ENCODE measurements around the gene TENM4. TPM values are rescaled to one million over a fixed set of nuclear protein-coding genes. Genes with fewer than 3 reads are reported as not detected.

The TENM4 gene
- total RNA-seq, 2 experiments from 2014 or later, result not detected

DNA sequence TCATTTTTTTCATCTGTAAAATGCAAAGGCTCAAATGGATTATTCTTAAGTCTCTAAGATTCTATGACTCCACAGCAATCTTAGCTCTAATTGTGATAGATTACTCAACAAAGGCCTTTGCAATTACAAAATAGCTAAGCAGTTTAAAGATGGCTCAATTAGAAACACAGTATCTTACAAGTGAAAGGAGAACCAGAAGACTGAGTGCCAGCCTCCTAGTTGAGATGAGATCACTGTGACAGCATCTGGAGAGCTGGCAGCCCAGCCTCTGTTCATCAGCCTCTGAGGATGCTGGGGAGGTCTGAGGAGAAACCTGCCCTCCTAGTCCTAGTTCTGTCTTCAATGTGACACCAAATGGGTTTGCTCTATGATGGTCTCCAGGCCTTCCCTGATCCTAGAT, 707.8 kb downstream of the TENM4 start:
- DNase-seq (no peak), ATAC-seq (no peak)
- H3K36me3 Mint-ChIP-seq (ENCODE audit: low read depth), result no peaks in the 10 kb centered on the region
- peaks cover 7% of the 10 kb centered on the region for H3K27me3 Mint-ChIP-seq
- intact Hi-C loops (cut with micrococcal nuclease), result no loop called here
- POLR2A ChIA-PET, result no interaction called here
- H3K9me3 Mint-ChIP-seq, result no peaks in the 10 kb centered on the region
- no peaks in the 10 kb centered on the region for H3K4me1 Mint-ChIP-seq (ENCODE audit: low read depth)
- H3K27ac Mint-ChIP-seq, result no peak overlapping the region
- CTCF ChIA-PET, result interaction anchor here (1.6 kb wide), 1 partner anchor 17 kb away, joined by 3 read pairs; no protein-coding TSS in a partner anchor
- TF ChIP-seq, protein P1, sequence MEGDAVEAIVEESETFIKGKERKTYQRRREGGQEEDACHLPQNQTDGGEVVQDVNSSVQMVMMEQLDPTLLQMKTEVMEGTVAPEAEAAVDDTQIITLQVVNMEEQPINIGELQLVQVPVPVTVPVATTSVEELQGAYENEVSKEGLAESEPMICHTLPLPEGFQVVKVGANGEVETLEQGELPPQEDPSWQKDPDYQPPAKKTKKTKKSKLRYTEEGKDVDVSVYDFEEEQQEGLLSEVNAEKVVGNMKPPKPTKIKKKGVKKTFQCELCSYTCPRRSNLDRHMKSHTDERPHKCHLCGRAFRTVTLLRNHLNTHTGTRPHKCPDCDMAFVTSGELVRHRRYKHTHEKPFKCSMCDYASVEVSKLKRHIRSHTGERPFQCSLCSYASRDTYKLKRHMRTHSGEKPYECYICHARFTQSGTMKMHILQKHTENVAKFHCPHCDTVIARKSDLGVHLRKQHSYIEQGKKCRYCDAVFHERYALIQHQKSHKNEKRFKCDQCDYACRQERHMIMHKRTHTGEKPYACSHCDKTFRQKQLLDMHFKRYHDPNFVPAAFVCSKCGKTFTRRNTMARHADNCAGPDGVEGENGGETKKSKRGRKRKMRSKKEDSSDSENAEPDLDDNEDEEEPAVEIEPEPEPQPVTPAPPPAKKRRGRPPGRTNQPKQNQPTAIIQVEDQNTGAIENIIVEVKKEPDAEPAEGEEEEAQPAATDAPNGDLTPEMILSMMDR (IDR thresholded peaks at IDR 0.05), result no peak
- no peak overlapping the region for H3K4me3 Mint-ChIP-seq

DNA sequence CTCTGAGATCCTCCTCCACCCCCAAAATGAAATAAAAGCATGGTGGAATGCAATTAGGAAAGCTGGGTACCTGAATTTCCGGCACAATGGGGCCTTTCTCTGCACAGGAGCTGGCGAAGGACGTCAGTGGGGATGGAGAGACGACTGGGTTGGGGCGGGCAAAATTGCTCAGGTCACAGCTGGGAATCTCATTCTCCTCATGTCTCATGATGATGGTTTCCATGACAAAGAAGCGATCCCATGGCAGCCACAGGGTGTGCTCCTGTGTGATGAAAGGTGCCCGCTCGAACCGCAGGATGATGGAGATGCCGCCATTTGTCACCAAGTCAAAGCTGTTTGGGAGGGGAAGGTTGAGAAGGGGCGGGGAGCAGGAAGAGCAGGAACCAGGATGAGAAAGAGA, 708.6 kb downstream of the TENM4 start:
- Mint-ChIP-seq H3K27me3 (peaks cover 7% of the 10 kb centered on the region), H3K9me3 (no peaks in the 10 kb centered on the region), H3K4me3 (no peak overlapping the region), H3K36me3 (ENCODE audit: low read depth) (no peaks in the 10 kb centered on the region), H3K27ac (no peak overlapping the region), H3K4me1 (ENCODE audit: low read depth) (no peaks in the 10 kb centered on the region)
- DNase-seq, result no peak
- intact Hi-C loops (cut with micrococcal nuclease), result no loop called here
- POLR2A ChIA-PET, result no interaction called here
- CTCF ChIA-PET, result interaction anchor here (0.5 to 1.6 kb wide), 3 partner anchors 9 to 584 kb away, joined by 3 read pairs; no protein-coding TSS in a partner anchor
- TF ChIP-seq, protein P1 (IDR thresholded peaks at IDR 0.05), result no peak
- no peak for ATAC-seq

DNA sequence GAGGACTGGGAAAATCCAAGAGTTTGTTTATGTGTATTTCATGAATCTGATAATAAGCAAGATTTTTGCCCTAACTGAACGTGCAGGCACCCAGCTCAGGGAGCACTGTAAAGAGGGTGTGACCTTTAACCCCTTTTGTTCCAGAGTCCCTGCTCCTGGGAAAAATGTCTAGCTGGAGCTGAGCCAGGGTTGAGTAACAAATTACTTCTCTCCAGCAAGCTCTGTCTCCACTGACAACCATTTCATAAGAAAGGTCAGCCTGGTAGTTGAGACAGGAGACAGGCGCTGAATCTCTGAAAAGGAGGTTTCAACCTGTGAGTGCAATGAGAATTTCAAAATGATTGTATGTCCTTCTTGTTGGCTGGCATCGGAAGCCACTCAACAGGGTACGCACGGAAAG, 709.8 kb downstream of the TENM4 start:
- ChIA-PET CTCF (interaction anchor here (1.0 kb wide), 1 partner anchor 9 kb away, joined by 3 read pairs; no protein-coding TSS in a partner anchor), POLR2A (interaction anchor here (0.6 kb wide), 1 partner anchor 1395 kb away, joined by 3 read pairs; no protein-coding TSS in a partner anchor)
- TF ChIP-seq, protein P1 (IDR thresholded peaks at IDR 0.05), result no peak
- ATAC-seq, result no peak
- Mint-ChIP-seq H3K4me1 (ENCODE audit: low read depth) (no peaks in the 10 kb centered on the region), H3K36me3 (ENCODE audit: low read depth) (no peaks in the 10 kb centered on the region), H3K9me3 (no peaks in the 10 kb centered on the region), H3K27ac (no peak overlapping the region), H3K4me3 (no peak overlapping the region), H3K27me3 (peaks cover under 1% of the 10 kb centered on the region)
- no peak for DNase-seq
- intact Hi-C loops (cut with micrococcal nuclease), result no loop called here

DNA sequence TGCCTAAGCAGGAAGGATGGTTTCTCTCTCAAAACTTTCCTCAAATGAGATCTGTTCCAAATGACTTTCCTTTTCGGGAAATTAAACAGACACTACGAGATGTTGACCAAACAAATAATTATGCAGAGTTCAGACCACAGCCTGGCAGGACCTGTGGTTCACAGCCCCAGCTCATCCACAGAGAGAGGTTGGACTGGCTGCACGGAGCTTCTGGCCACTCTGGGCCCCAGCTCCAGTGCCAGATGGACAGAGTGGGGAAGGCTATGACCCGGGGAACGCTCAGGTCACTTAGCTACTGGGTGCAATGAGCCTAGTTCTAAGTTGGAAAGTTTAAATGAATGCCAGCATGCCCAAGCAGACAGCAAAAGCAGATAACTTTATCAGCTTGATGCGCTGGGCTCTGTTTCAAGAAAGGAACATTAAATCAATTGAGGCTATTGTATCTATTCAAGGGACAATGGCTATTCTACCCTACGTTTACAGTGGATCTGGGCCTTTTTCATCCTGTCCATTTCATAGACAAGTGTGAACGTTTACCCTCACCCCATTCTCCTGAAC, 710.5 kb downstream of the TENM4 start:
- no peak overlapping the region for H3K27ac Mint-ChIP-seq
- ATAC-seq (no peak), DNase-seq (no peak)
- CTCF ChIA-PET, result interaction anchor here (1.0 to 3.7 kb wide), 2 partner anchors 9 to 14 kb away, joined by 3 to 12 read pairs; no protein-coding TSS in a partner anchor
- TF ChIP-seq, protein P1 (IDR thresholded peaks at IDR 0.05), result no peak
- no peaks in the 10 kb centered on the region for H3K36me3 Mint-ChIP-seq (ENCODE audit: low read depth)
- no peaks in the 10 kb centered on the region for H3K9me3 Mint-ChIP-seq
- intact Hi-C loops (cut with micrococcal nuclease), result no loop called here
- POLR2A ChIA-PET, result interaction anchor here (0.6 kb wide), 1 partner anchor 1396 kb away, joined by 3 read pairs; no protein-coding TSS in a partner anchor
- peaks cover 2% of the 10 kb centered on the region for H3K27me3 Mint-ChIP-seq
- H3K4me3 Mint-ChIP-seq, result no peak overlapping the region
- no peaks in the 10 kb centered on the region for H3K4me1 Mint-ChIP-seq (ENCODE audit: low read depth)

DNA sequence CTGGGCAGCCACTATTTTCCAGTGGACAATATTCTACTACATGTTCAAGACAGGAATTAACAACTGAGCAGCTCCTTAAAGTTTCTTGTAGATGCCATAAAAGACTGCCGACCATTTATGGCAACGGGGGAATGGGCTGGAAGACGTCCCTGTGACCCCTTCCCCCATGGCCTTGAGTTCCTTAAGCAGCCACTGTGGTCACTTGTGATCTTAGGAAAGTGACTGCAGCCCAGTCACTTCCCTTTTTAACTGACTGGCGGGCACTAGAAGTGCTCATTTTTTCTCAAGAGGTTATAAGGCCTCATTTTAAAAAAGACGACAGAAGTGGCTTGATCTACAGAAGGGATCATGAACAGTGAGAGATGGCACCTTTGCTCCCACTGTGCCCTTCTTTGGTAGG, 713.0 kb downstream of the TENM4 start:
- Mint-ChIP-seq H3K4me1 (ENCODE audit: low read depth) (no peaks in the 10 kb centered on the region), H3K27ac (no peak overlapping the region), H3K36me3 (ENCODE audit: low read depth) (no peaks in the 10 kb centered on the region), H3K4me3 (no peak overlapping the region), H3K9me3 (no peaks in the 10 kb centered on the region), H3K27me3 (peaks cover 5% of the 10 kb centered on the region)
- intact Hi-C loops (cut with micrococcal nuclease), result no loop called here
- DNase-seq (no peak), ATAC-seq (no peak)
- ChIA-PET POLR2A (no interaction called here), CTCF (interaction anchor here (3.7 kb wide), 1 partner anchor 12 kb away, joined by 12 read pairs; no protein-coding TSS in a partner anchor)
- TF ChIP-seq, protein P1 (IDR thresholded peaks at IDR 0.05), result no peak

All from activated CD8-positive, alpha-beta T cell treated with anti-CD3 and anti-CD28 coated beads for 36 hours (primary cell).